Brain microvascular endothelial cell (primary cell): ENCODE measurements around the gene CIB2.

Experiments used
- DNase-seq: peaks from one replicate; pipeline ENCODE4 v3.0.0-alpha.2; 2020
- H3K27ac ChIP-seq: fragments of 250-450 bp; sonication (Bioruptor Pico); 2 replicates; pipeline ENCODE4 v1.5.1; 2020; ENCODE audit warnings: mild to moderate bottlenecking, moderate library complexity
- H3K27me3 ChIP-seq: fragments of 250-450 bp; sonication (Bioruptor Pico); replicated peaks from 2 replicates; pipeline ENCODE4 v1.5.1; 2020; ENCODE audit warnings: mild to moderate bottlenecking
- H3K36me3 ChIP-seq: fragments of 250-450 bp; sonication (Bioruptor Pico); replicated peaks from 2 replicates; pipeline ENCODE4 v1.5.1; 2020; ENCODE audit warnings: mild to moderate bottlenecking
- H3K4me3 ChIP-seq: 2 replicates; pipeline ENCODE4 v1.5.1; 2011; ENCODE audit warnings: low read depth, mild to moderate bottlenecking, control low read depth, low read length, moderate library complexity
- in situ Hi-C: cut with HindIII; loops from 2 replicates; pipeline ENCODE4 v1.10.0; 2017; ENCODE audit warnings: low sequenced_read_pairs, low pct_ligation_motif_present
- TF ChIP-seq, protein P1 (sequence below): IDR thresholded peaks from 2 replicates; pipeline ENCODE4 v1.5.1; 2011; ENCODE audit warnings: low read depth, mild to moderate bottlenecking, moderate library complexity, low read length, control low read depth, inconsistent platforms; ENCODE audit errors: missing control alignments

Gene CIB2

DNA sequence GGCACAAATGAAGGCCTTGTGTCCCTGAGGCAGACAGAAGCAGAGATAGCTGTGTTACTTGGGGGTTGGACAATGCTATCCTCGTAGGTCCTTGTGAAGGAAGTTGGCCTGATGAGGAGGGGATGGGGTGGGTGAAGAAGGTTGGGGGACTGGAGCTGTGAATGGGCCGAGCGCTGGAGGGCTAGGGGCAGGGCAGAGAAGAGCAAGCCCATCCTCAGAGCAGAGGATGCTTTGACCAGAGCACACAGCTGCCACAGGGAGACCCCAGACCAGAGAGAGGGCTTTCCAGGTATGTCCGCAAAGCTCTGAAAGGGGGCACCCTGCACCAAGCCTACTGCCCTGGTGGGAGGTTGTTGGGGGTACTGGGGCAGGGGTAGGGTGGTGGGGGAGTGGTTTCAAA, 48.1 kb downstream of the CIB2 start:
- Histone ChIP-seq H3K27me3 (no peaks in the 10 kb centered on the region), H3K27ac (no peak overlapping the region), H3K36me3 (no peaks in the 10 kb centered on the region), H3K4me3 (no peak overlapping the region)
- in situ Hi-C loops: no loop called here
- TF ChIP-seq, protein P1, sequence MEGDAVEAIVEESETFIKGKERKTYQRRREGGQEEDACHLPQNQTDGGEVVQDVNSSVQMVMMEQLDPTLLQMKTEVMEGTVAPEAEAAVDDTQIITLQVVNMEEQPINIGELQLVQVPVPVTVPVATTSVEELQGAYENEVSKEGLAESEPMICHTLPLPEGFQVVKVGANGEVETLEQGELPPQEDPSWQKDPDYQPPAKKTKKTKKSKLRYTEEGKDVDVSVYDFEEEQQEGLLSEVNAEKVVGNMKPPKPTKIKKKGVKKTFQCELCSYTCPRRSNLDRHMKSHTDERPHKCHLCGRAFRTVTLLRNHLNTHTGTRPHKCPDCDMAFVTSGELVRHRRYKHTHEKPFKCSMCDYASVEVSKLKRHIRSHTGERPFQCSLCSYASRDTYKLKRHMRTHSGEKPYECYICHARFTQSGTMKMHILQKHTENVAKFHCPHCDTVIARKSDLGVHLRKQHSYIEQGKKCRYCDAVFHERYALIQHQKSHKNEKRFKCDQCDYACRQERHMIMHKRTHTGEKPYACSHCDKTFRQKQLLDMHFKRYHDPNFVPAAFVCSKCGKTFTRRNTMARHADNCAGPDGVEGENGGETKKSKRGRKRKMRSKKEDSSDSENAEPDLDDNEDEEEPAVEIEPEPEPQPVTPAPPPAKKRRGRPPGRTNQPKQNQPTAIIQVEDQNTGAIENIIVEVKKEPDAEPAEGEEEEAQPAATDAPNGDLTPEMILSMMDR: no peak
- DNase-seq: no peak

- Histone ChIP-seq H3K27ac (no peak overlapping the region), H3K36me3 (no peaks in the 10 kb centered on the region), H3K27me3 (no peaks in the 10 kb centered on the region), H3K4me3 (no peak overlapping the region)
- in situ Hi-C loops: no loop called here
- TF ChIP-seq, protein P1: no peak
- DNase-seq: no peak
Observed at GRCh38 chr15:78082743-78083110, 48.5 kb downstream of the CIB2 start.

GRCh38 chr15:78082106-78082742, 49.0 kb downstream of the CIB2 start:
- Histone ChIP-seq H3K4me3 (no peak overlapping the region), H3K27ac (no peak overlapping the region), H3K36me3 (no peaks in the 10 kb centered on the region), H3K27me3 (no peaks in the 10 kb centered on the region)
- in situ Hi-C loops: no loop called here
- TF ChIP-seq, protein P1: no peak
- no peak for DNase-seq

DNA sequence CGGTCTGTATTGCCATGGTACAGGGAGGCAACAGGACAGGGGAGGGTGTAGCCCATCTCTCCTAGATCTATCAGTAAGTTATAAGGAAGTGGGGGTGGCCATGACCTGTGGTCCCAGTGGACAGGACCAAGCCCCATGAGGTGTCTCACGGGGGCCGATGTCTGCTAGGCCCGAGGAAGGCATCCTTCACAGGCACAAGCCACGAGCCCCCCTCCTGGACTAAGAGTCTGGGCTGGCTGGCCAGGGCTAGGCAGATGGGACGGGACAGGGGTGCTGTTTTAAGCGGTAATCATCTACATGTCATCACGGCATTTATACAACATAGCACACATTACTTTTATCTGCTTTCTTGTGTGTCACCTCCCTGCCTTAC, 51.2 kb downstream of the CIB2 start:
- Histone ChIP-seq H3K27ac (no peak overlapping the region), H3K4me3 (no peak overlapping the region), H3K36me3 (no peaks in the 10 kb centered on the region)

DNA sequence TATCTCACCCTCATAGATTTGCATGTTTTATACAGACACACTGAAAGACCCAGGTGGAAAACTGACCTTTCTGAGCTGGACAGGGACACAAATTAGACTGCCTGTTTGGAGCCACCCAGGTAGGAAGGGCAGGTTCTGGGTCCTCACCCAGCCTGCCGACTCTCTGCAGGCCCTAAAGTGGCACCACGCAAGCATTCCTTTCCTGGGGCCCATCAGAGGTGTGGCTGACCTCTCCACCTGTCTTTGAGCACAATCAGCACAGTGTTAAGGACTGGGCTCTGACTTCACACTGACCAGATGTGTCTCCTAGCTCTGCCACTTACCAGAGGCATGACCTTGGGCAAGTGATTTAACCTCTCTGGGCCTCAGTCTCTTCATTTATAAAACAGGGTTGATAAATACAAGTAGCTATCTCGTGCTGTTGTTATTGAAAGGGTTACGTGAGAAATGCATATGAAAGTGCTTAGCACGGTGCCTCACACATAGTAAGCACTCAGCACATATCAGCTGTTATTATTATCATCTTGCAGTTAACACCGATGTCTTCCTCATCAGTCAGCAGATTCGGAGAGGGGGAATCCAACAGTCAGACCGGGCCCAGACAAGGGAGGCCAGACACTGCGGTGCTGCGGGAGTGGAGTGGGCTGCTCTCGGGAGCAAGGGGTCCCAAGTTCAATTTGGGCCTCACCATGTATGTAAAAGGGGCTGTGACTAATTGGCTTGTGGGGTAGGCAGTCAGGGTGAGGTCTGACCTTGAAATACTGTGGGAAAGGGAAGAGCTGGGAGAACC, 51.8 kb downstream of the CIB2 start:
- H3K4me3 ChIP-seq: no peak overlapping the region
- no peak for DNase-seq

More for the DNA sequence above, 51.2 kb downstream of the CIB2 start:
- in situ Hi-C loops: no loop called here
- H3K27me3 ChIP-seq: no peaks in the 10 kb centered on the region
- DNase-seq: no peak
- TF ChIP-seq, protein P1: no peak

More for the DNA sequence above, 51.8 kb downstream of the CIB2 start:
- in situ Hi-C loops: no loop called here
- Histone ChIP-seq H3K27ac (no peak overlapping the region), H3K27me3 (no peaks in the 10 kb centered on the region), H3K36me3 (no peaks in the 10 kb centered on the region)
- TF ChIP-seq, protein P1: no peak
